ENCODE data around the gene FBXW8.

Gene FBXW8

DNA sequence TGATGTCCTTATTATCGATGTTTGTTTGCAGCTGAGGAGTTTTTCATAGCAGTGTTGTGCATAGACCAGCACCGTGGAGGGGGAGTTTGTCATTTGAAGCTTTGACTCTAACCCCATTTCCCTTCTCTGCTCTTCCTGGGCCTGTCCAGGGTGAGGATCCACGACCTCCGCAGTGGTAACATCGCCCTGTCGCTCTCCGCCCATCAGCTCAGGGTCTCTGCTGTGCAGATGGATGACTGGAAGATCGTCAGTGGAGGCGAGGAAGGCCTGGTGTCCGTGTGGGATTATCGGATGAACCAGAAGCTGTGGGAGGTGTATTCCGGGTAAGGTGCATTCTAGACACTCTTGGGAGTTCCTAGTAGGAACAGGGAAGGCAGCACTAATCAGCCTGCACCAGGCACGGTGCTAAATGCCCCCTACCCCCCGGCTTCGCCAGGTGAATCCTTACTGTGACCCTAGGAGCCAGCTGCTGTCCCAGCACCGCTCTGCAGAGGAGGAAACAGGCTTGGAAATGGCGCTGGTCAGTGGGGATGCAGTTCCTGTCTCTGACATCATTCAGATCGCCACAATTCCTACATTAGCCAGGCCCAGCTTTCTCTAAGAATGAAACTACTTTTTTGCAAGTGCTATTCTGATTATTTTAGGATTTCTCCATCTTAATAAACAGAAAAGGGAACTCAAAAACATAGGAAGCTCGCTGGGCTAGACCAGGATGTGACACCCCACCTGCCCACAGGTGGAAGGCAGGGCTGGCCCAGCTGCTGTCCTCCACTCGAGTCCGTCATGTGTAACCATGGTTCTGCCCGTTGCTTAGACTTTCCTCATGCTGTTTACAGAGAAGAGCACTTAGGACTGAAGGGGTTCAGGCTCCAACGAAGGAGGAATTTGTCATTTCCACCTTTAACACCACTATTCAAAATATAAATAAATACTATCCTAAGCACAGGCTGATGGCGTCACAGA, 113.5 kb downstream of the FBXW8 start:
- DNase-seq (ENCODE audit: insufficient read length, low spot score) = no peak
- no peak for TF ChIP-seq SPI1 (IDR thresholded peaks at IDR 0.05; ENCODE audit: low read depth, low read length)
- no peak for TF ChIP-seq TAF1 (IDR thresholded peaks at IDR 0.05; ENCODE audit: low read depth, low read length)
- no peak for TF ChIP-seq POLR2A (IDR thresholded peaks at IDR 0.05; ENCODE audit: low read depth, low read length)
- no peak for TF ChIP-seq POLR2AphosphoS5 (IDR thresholded peaks at IDR 0.05; ENCODE audit: low read depth, low read length)
- no peak for TF ChIP-seq PAX5 (IDR thresholded peaks at IDR 0.05; ENCODE audit: insufficient read depth, low read length, severe bottlenecking)
- no peak for TF ChIP-seq POU2F2 (IDR thresholded peaks at IDR 0.05; ENCODE audit: low read depth, low read length)

DNA sequence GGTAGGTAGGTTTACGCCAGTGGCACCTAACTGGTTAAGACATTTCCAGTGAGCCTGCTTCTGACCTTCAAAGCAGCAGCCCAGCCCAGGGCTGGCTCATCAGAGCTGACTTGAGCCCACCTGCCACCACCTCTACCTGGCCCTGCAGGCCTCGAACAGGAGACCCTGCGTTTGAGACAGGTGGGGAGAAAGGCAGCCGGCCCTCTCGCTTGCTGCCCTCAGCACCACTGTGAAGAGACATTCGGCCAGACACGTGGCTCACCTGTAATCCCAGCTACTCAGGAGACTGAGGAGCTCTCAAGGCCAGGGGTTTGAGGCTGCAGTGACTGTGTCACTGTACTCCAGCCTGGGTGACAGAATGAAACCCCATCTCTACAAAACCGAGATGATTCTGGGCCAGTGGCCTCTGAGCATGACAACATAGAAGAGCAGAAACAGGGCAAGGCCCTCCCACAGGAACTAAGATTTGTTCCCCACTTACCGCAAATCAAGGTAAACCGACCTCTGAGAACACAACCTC, 114.3 kb downstream of the FBXW8 start:
- FAIRE-seq = no peak
- no peak for TF ChIP-seq POU2F2 (IDR thresholded peaks at IDR 0.05; ENCODE audit: low read depth, low read length)
- no peak for TF ChIP-seq SPI1 (IDR thresholded peaks at IDR 0.05; ENCODE audit: low read depth, low read length)
- no peak for TF ChIP-seq POLR2AphosphoS5 (IDR thresholded peaks at IDR 0.05; ENCODE audit: low read depth, low read length)
- no peak for TF ChIP-seq POLR2A (IDR thresholded peaks at IDR 0.05; ENCODE audit: low read depth, low read length)
- no peak for TF ChIP-seq TAF1 (IDR thresholded peaks at IDR 0.05; ENCODE audit: low read depth, low read length)
- no peak for TF ChIP-seq PAX5 (IDR thresholded peaks at IDR 0.05; ENCODE audit: insufficient read depth, low read length, severe bottlenecking)
- DNase-seq (ENCODE audit: insufficient read length, low spot score) = no peak

More for the DNA sequence above, 113.5 kb downstream of the FBXW8 start:
- no peak for FAIRE-seq

- FAIRE-seq (peak; percentile 85), DNase-seq (ENCODE audit: insufficient read length, low spot score) (peak; percentile 61)
- TF ChIP-seq POLR2AphosphoS5 (IDR thresholded peaks at IDR 0.05; ENCODE audit: low read depth, low read length) (no peak), POLR2A (IDR thresholded peaks at IDR 0.05; ENCODE audit: low read depth, low read length) (no peak), TAF1 (IDR thresholded peaks at IDR 0.05; ENCODE audit: low read depth, low read length) (no peak)
Measured at GRCh38 chr12:117025481-117026151, 114.9 kb downstream of the FBXW8 start.

- DNase-seq (ENCODE audit: insufficient read length, low spot score) (no peak), FAIRE-seq (no peak)
- TF ChIP-seq SPI1 (IDR thresholded peaks at IDR 0.05; ENCODE audit: low read depth, low read length) (no peak), POU2F2 (IDR thresholded peaks at IDR 0.05; ENCODE audit: low read depth, low read length) (no peak), POLR2A (IDR thresholded peaks at IDR 0.05; ENCODE audit: low read depth, low read length) (no peak), PAX5 (IDR thresholded peaks at IDR 0.05; ENCODE audit: insufficient read depth, low read length, severe bottlenecking) (no peak), POLR2AphosphoS5 (IDR thresholded peaks at IDR 0.05; ENCODE audit: low read depth, low read length) (no peak), TAF1 (IDR thresholded peaks at IDR 0.05; ENCODE audit: low read depth, low read length) (no peak)
Measured at GRCh38 chr12:117026343-117026742, 115.6 kb downstream of the FBXW8 start.

- DNase-seq (ENCODE audit: insufficient read length, low spot score) = no peak
- TF ChIP-seq SPI1 (IDR thresholded peaks at IDR 0.05; ENCODE audit: low read depth, low read length) (no peak), POLR2A (IDR thresholded peaks at IDR 0.05; ENCODE audit: low read depth, low read length) (no peak), POLR2AphosphoS5 (IDR thresholded peaks at IDR 0.05; ENCODE audit: low read depth, low read length) (no peak), PAX5 (IDR thresholded peaks at IDR 0.05; ENCODE audit: insufficient read depth, low read length, severe bottlenecking) (no peak), POU2F2 (IDR thresholded peaks at IDR 0.05; ENCODE audit: low read depth, low read length) (no peak), TAF1 (IDR thresholded peaks at IDR 0.05; ENCODE audit: low read depth, low read length) (no peak)
- no peak for FAIRE-seq
Measured at GRCh38 chr12:117026921-117027250, 116.1 kb downstream of the FBXW8 start.

DNA sequence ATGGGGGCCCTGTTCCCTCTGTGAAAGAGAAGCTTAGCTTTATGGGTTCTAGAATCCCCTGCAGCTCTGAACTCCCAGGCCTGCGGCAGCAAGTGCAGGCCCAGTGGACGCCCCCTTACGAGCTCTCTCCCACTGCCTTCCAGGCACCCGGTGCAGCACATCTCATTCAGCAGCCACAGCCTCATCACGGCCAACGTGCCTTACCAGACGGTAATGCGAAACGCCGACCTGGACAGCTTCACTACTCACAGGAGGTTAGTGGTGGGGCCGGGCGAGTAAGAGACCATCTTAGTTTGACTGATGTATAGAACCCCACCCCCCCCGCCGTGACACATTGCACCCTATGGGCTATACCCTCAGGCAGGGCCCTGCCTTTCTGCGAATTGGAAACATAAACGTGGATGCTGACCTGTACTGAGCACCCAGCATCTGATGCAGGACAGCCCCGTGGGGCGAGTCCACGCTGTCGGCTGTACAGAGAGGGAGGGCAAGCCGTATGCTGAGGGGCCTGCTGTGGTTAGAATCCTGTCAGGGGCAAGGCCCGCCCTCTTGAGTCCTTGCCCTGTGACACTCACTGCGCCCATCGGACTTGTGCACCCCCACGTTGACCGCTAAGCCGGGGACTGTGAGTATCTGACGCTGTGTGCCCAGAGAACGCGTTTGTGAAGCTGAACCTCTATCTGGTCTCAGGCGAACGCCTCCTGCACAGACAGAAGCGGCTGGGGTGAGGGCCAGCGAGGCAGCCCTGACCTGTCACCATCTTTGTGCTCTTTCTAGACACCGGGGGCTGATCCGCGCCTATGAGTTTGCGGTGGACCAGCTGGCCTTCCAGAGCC, 116.7 kb downstream of the FBXW8 start:
- DNase-seq (ENCODE audit: insufficient read length, low spot score) (no peak), FAIRE-seq (no peak)
- TF ChIP-seq PAX5 (IDR thresholded peaks at IDR 0.05; ENCODE audit: insufficient read depth, low read length, severe bottlenecking) (no peak), SPI1 (IDR thresholded peaks at IDR 0.05; ENCODE audit: low read depth, low read length) (no peak), POLR2A (IDR thresholded peaks at IDR 0.05; ENCODE audit: low read depth, low read length) (no peak), TAF1 (IDR thresholded peaks at IDR 0.05; ENCODE audit: low read depth, low read length) (no peak)

- no peak for DNase-seq (ENCODE audit: insufficient read length, low spot score)
- TF ChIP-seq POLR2AphosphoS5 (IDR thresholded peaks at IDR 0.05; ENCODE audit: low read depth, low read length) (no peak), POU2F2 (IDR thresholded peaks at IDR 0.05; ENCODE audit: low read depth, low read length) (no peak), TAF1 (IDR thresholded peaks at IDR 0.05; ENCODE audit: low read depth, low read length) (no peak), POLR2A (IDR thresholded peaks at IDR 0.05; ENCODE audit: low read depth, low read length) (no peak), SPI1 (IDR thresholded peaks at IDR 0.05; ENCODE audit: low read depth, low read length) (no peak), PAX5 (IDR thresholded peaks at IDR 0.05; ENCODE audit: insufficient read depth, low read length, severe bottlenecking) (no peak)
- no peak for FAIRE-seq
Measured at GRCh38 chr12:117028254-117028653, 117.5 kb downstream of the FBXW8 start.

DNA sequence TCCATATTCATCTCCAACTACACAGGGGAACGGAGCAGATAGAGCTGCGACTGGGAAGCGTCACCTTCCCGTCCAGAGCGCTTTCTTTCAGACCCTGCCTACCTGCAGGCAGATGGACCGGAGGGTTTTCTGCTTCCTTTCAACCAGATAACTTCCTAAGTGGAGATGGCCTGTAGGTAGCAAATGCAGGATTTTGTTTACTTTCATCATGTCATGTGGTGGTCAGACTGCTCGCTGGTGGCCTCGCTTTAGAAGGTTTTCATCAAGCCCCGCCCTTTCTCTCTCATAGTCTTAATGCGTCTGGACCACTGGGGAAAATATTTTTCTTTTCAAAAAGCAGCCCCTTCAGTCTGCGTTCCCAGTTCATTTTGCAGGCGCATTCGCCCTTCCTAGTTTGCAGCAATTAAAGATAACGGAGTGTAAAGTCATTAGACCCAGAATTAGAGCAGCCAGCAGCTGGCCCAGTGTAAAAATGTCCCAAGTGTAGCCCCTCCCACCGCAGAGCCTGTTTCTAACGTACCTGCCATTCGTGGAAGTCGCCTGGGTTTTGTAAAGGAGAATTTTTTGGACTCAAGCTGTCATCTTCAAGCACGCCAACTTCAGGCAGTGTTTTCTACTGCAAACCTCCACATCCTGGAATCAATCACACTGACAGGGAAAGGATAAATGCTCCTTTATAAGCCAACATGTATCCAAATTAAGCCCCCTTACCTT, 119.6 kb downstream of the FBXW8 start:
- TF ChIP-seq POLR2A (IDR thresholded peaks at IDR 0.05; ENCODE audit: low read depth, low read length) = no peak
- no peak for TF ChIP-seq PAX5 (IDR thresholded peaks at IDR 0.05; ENCODE audit: insufficient read depth, low read length, severe bottlenecking)
- TF ChIP-seq POLR2AphosphoS5 (IDR thresholded peaks at IDR 0.05; ENCODE audit: low read depth, low read length) = no peak
- TF ChIP-seq SPI1 (IDR thresholded peaks at IDR 0.05; ENCODE audit: low read depth, low read length) = no peak
- no peak for TF ChIP-seq POU2F2 (IDR thresholded peaks at IDR 0.05; ENCODE audit: low read depth, low read length)
- TF ChIP-seq TAF1 (IDR thresholded peaks at IDR 0.05; ENCODE audit: low read depth, low read length) = no peak
- FAIRE-seq (no peak), DNase-seq (ENCODE audit: insufficient read length, low spot score) (no peak)
